HL-60 (cell line): ENCODE data around the gene RPL13A.

Experiments used
- DNase-seq, 2 experiments: peaks; one replicate each; pipeline ENCODE4 v3.0.0-alpha.2; 2010 to 2020; ENCODE audit warnings: low read depth in 1 of 2, low spot score in 1 of 2
- H3K27ac ChIP-seq: fragments of 250-450 bp; sonication (Bioruptor Pico); replicated peaks from 2 replicates; pipeline ENCODE4 v1.5.1; 2020; ENCODE audit warnings: mild to moderate bottlenecking, moderate library complexity
- H3K27me3 ChIP-seq: fragments of 250-450 bp; sonication (Bioruptor Pico); 2 replicates; pipeline ENCODE4 v1.5.1; 2021; ENCODE audit warnings: mild to moderate bottlenecking, moderate library complexity; ENCODE audit not compliant: insufficient read depth, poor library complexity, severe bottlenecking
- H3K4me3 ChIP-seq: replicated peaks from 2 replicates; pipeline ENCODE4 v1.5.1; 2011; ENCODE audit warnings: mild to moderate bottlenecking, control low read depth, low read length; ENCODE audit not compliant: insufficient read depth
- GABPA ChIP-seq: IDR thresholded peaks from 2 replicates; pipeline ENCODE4 v1.6.1; 2012; ENCODE audit warnings: low read depth
- POLR2AphosphoS5 ChIP-seq: IDR thresholded peaks from 2 replicates; pipeline ENCODE4 v1.6.1; 2012; ENCODE audit warnings: low read depth
- SPI1 ChIP-seq: IDR thresholded peaks from 2 replicates; pipeline ENCODE4 v1.6.1; 2012; ENCODE audit warnings: low read depth, mild to moderate bottlenecking, borderline replicate concordance
- TF ChIP-seq, protein P1 (sequence below): IDR thresholded peaks from 2 replicates; pipeline ENCODE4 v1.6.1; 2012; ENCODE audit warnings: low read depth; ENCODE audit not compliant: insufficient replicate concordance
- TF ChIP-seq, protein P2 (sequence below): IDR thresholded peaks from one replicate; pipeline ENCODE4 v1.5.1; 2011; ENCODE audit warnings: low read length, control low read depth, inconsistent platforms; ENCODE audit not compliant: insufficient read depth

RPL13A gene

DNA sequence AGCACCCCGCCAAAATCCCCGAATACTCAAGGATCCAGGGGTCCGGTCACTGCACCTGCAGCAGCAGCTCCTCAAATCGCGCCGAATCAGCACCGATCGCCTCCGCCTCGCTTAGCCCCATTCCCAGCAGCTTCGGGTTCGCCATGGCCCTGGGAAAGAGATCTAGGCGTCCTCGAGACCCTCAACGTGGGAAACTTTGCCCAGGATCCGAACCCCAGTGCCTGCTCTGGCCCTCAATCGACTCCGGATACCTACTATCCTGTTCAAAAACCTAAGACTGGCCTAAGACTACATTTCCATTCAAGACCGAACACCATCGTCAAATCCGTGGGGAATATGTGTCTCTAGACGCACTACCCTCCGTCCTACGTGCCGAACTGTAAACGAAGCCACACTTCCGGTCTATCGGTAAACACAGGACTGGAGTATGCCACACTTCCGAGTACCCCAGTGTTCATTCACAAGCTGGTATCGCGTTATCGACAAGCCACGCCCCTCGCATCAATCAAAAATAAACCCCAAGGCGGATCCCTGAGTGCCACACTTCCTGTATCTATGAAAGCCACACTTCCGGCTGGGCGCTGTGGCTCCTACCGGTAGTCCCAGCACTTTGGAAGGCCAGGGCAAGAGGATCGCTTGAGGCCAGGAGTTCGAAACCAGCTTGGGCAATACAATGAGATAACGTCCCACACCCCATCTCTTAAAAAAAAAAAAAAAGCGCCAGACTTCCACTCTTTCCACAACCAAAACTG is 35.8 kb upstream of the RPL13A start, which contains the start of gene PIH1D1:
TSS of gene PIH1D1 (minus strand) at position 385 of the 752 bp plus-strand sequence. CDS start at position 145, 240 bp downstream.
- TF ChIP-seq, protein P1, sequence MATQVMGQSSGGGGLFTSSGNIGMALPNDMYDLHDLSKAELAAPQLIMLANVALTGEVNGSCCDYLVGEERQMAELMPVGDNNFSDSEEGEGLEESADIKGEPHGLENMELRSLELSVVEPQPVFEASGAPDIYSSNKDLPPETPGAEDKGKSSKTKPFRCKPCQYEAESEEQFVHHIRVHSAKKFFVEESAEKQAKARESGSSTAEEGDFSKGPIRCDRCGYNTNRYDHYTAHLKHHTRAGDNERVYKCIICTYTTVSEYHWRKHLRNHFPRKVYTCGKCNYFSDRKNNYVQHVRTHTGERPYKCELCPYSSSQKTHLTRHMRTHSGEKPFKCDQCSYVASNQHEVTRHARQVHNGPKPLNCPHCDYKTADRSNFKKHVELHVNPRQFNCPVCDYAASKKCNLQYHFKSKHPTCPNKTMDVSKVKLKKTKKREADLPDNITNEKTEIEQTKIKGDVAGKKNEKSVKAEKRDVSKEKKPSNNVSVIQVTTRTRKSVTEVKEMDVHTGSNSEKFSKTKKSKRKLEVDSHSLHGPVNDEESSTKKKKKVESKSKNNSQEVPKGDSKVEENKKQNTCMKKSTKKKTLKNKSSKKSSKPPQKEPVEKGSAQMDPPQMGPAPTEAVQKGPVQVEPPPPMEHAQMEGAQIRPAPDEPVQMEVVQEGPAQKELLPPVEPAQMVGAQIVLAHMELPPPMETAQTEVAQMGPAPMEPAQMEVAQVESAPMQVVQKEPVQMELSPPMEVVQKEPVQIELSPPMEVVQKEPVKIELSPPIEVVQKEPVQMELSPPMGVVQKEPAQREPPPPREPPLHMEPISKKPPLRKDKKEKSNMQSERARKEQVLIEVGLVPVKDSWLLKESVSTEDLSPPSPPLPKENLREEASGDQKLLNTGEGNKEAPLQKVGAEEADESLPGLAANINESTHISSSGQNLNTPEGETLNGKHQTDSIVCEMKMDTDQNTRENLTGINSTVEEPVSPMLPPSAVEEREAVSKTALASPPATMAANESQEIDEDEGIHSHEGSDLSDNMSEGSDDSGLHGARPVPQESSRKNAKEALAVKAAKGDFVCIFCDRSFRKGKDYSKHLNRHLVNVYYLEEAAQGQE, result no peak
- TF ChIP-seq GABPA (peak; percentile 91), SPI1 (peak; percentile 78; the same call in 1 of the 2 replicates), POLR2AphosphoS5 (peak; percentile 98)
- TF ChIP-seq, protein P2, sequence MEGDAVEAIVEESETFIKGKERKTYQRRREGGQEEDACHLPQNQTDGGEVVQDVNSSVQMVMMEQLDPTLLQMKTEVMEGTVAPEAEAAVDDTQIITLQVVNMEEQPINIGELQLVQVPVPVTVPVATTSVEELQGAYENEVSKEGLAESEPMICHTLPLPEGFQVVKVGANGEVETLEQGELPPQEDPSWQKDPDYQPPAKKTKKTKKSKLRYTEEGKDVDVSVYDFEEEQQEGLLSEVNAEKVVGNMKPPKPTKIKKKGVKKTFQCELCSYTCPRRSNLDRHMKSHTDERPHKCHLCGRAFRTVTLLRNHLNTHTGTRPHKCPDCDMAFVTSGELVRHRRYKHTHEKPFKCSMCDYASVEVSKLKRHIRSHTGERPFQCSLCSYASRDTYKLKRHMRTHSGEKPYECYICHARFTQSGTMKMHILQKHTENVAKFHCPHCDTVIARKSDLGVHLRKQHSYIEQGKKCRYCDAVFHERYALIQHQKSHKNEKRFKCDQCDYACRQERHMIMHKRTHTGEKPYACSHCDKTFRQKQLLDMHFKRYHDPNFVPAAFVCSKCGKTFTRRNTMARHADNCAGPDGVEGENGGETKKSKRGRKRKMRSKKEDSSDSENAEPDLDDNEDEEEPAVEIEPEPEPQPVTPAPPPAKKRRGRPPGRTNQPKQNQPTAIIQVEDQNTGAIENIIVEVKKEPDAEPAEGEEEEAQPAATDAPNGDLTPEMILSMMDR, result no peak
- Histone ChIP-seq H3K4me3 (peak within 1 kb of the TSS; percentile 78), H3K27me3 (no peaks in the 10 kb centered on the region), H3K27ac (peak within 1 kb of the TSS; percentile 97)
- peak; percentile 100 for DNase-seq

DNA sequence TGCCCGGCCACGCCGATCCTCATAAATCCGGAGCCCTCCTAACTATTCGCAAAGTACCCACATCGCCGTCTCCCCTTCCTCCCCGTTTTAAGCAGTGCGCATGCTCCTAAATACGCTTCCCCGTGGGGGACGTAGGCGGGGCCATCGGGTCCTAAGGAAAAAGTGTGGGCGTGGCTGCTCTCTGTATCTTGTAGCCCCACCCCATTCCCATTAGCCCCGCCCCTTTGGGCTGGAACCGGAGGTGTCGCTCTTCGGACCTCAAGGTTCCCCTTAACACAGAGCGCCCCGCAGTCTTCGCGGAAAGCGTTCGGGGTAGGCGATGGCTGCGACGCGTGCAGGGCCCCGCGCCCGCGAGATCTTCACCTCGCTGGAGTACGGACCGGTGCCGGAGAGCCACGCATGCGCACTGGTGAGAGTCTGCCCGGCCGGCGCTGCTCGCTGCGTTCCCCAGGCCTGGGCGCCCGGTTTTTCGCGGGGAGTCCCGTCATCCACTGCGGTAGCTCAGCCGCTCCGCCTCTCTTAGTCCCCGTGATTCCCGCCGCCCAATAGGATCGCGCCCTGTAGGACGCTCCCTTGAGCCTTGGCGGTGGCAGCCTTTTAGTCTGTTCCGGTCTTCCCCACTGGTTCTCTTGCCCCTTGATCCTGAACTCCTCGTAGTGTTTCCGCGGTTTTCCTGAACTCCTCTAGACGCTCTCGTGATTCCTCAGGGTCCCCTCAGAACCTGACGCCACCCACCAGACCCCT is 34.2 kb upstream of the RPL13A start, which contains the start of gene ALDH16A1:
TSS of gene ALDH16A1 (plus strand) at position 213 of the 744 bp plus-strand sequence. CDS start at position 320, 107 bp downstream.
- H3K4me3 ChIP-seq, result peak within 1 kb of the TSS; percentile 71
- peak; percentile 93 for TF ChIP-seq POLR2AphosphoS5
- TF ChIP-seq, protein P2, result no peak
- 0 out of 2 replicates have a peak, but pooled peaks have one; percentile 11 for TF ChIP-seq SPI1
- TF ChIP-seq, protein P1, result peak; percentile 56
- TF ChIP-seq GABPA, result no peak
- H3K27ac ChIP-seq, result peak within 1 kb of the TSS; percentile 97
- DNase-seq, result peak; percentile 94 to 98
- H3K27me3 ChIP-seq, result no peaks in the 10 kb centered on the region

DNA sequence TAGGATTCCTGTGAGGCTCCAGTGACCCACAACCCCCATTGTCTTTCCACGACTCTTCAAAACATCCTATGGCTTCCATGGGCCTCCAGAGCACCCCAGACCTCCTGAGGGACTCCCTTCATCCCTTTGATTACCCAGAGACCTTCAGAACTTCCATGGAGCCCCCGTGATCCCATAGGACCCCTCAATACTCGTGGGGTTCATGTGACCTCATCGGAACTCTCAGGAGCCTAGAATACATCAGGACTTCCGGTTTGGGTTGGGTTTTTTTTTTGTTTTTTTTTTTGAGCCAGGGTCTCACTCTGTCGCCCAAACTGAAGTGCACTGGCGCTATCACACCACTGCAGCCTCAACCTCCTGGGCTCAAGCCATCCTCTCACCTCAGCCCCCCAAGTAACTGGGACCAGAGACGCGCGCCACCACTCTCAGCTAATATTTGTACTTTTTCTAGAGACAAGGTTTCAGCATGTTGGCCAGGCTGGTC is 33.6 kb upstream of the RPL13A start:
- H3K4me3 ChIP-seq, result peak overlapping the region; percentile 71
- peak in 1 of 2 experiments; percentile 67 for DNase-seq

More for the DNA sequence above, 33.6 kb upstream of the RPL13A start:
- Histone ChIP-seq H3K27me3 (no peaks in the 10 kb centered on the region), H3K27ac (peak overlapping the region; percentile 97)
- TF ChIP-seq SPI1 (no peak), POLR2AphosphoS5 (no peak), GABPA (no peak)
- TF ChIP-seq, protein P2, result no peak
- TF ChIP-seq, protein P1, result no peak
